ENCODE data around the gene MEIS1. TPM values are rescaled to one million over a fixed set of nuclear protein-coding genes. Genes with fewer than 3 reads are reported as not detected.
"Not testable (repeated sequence)": the region's sequence is repeated elsewhere in the genome, so short reads cannot be mapped to it uniquely, and the experiment has no call there.

MEIS1 gene
- total RNA-seq, 2 experiments from 2014 or later = not detected

- ATAC-seq (no peak), DNase-seq (no peak)
- CTCF ChIA-PET = no interaction called here
- Mint-ChIP-seq H3K4me3 (no peak overlapping the region), H3K27ac (no peak overlapping the region), H3K4me1 (no peaks in the 10 kb centered on the region), H3K9me3 (ENCODE audit: low read depth) (no peaks in the 10 kb centered on the region), H3K27me3 (peaks cover 2% of the 10 kb centered on the region), H3K36me3 (ENCODE audit: low read depth) (no peaks in the 10 kb centered on the region)
- intact Hi-C loops (cut with DNase I, micrococcal nuclease) = no loop called here
- POLR2A ChIA-PET = no interaction called here
These were observed 30.2 kb downstream of the MEIS1 start for GRCh38 chr2:66464930-66465637.

- H3K4me1 Mint-ChIP-seq = no peaks in the 10 kb centered on the region
- intact Hi-C loops (cut with DNase I, micrococcal nuclease) = no loop called here
- ATAC-seq (no peak), DNase-seq (no peak)
- H3K27me3 Mint-ChIP-seq = peaks cover 2% of the 10 kb centered on the region
- H3K9me3 Mint-ChIP-seq (ENCODE audit: low read depth) = no peaks in the 10 kb centered on the region
- H3K36me3 Mint-ChIP-seq (ENCODE audit: low read depth) = no peaks in the 10 kb centered on the region
- CTCF ChIA-PET = no interaction called here
- POLR2A ChIA-PET = no interaction called here
- no peak overlapping the region for H3K27ac Mint-ChIP-seq
- no peak overlapping the region for H3K4me3 Mint-ChIP-seq
These were observed 31.5 kb downstream of the MEIS1 start for GRCh38 chr2:66466433-66466832.

- DNase-seq = no peak
- intact Hi-C loops (cut with DNase I, micrococcal nuclease) = no loop called here
- ChIA-PET POLR2A (no interaction called here), CTCF (no interaction called here)
- H3K36me3 Mint-ChIP-seq (ENCODE audit: low read depth) = no peaks in the 10 kb centered on the region
- no peaks in the 10 kb centered on the region for H3K4me1 Mint-ChIP-seq
- no peak overlapping the region for H3K27ac Mint-ChIP-seq
- peaks cover 2% of the 10 kb centered on the region for H3K27me3 Mint-ChIP-seq
- no peak for ATAC-seq
- H3K9me3 Mint-ChIP-seq (ENCODE audit: low read depth) = no peaks in the 10 kb centered on the region
- no peak overlapping the region for H3K4me3 Mint-ChIP-seq
These were observed 32.8 kb downstream of the MEIS1 start for GRCh38 chr2:66467718-66468117.

- intact Hi-C loops (cut with DNase I, micrococcal nuclease) = no loop called here
- H3K9me3 Mint-ChIP-seq (ENCODE audit: low read depth) = no peaks in the 10 kb centered on the region
- ChIA-PET CTCF (no interaction called here), POLR2A (no interaction called here)
- H3K27me3 Mint-ChIP-seq = peaks cover 2% of the 10 kb centered on the region
- H3K4me1 Mint-ChIP-seq = no peaks in the 10 kb centered on the region
- H3K4me3 Mint-ChIP-seq = no peak overlapping the region
- DNase-seq = no peak
- no peaks in the 10 kb centered on the region for H3K36me3 Mint-ChIP-seq (ENCODE audit: low read depth)
- H3K27ac Mint-ChIP-seq = no peak overlapping the region
- ATAC-seq = no peak
These were observed 34.4 kb downstream of the MEIS1 start for GRCh38 chr2:66469214-66469902.

- POLR2A ChIA-PET = no interaction called here
- intact Hi-C loops (cut with DNase I, micrococcal nuclease) = no loop called here
These were observed 35.3 kb downstream of the MEIS1 start for GRCh38 chr2:66470199-66470598.

GRCh38 chr2:66472225-66472843 is 37.4 kb downstream of the MEIS1 start:
- Mint-ChIP-seq H3K27ac (no peak overlapping the region), H3K36me3 (ENCODE audit: low read depth) (no peaks in the 10 kb centered on the region), H3K4me3 (no peak overlapping the region), H3K27me3 (peaks cover 2% of the 10 kb centered on the region), H3K9me3 (ENCODE audit: low read depth) (no peaks in the 10 kb centered on the region), H3K4me1 (no peaks in the 10 kb centered on the region)
- no peak for DNase-seq
- ChIA-PET CTCF (no interaction called here), POLR2A (no interaction called here)
- no peak for ATAC-seq
- intact Hi-C loops (cut with DNase I, micrococcal nuclease) = no loop called here

More at GRCh38 chr2:66470199-66470598, 35.3 kb downstream of the MEIS1 start:
- H3K9me3 Mint-ChIP-seq (ENCODE audit: low read depth) = no peaks in the 10 kb centered on the region
- no peaks in the 10 kb centered on the region for H3K36me3 Mint-ChIP-seq (ENCODE audit: low read depth)
- ATAC-seq (no peak), DNase-seq (no peak)
- no peak overlapping the region for H3K27ac Mint-ChIP-seq
- CTCF ChIA-PET = no interaction called here
- H3K4me1 Mint-ChIP-seq = no peaks in the 10 kb centered on the region
- H3K27me3 Mint-ChIP-seq = peaks cover 2% of the 10 kb centered on the region
- no peak overlapping the region for H3K4me3 Mint-ChIP-seq

- H3K27ac Mint-ChIP-seq = no peak overlapping the region
- ChIA-PET POLR2A (no interaction called here), CTCF (no interaction called here)
- no peaks in the 10 kb centered on the region for H3K27me3 Mint-ChIP-seq
- H3K9me3 Mint-ChIP-seq (ENCODE audit: low read depth) = no peaks in the 10 kb centered on the region
- no peaks in the 10 kb centered on the region for H3K36me3 Mint-ChIP-seq (ENCODE audit: low read depth)
- ATAC-seq (no peak), DNase-seq (no peak)
- H3K4me1 Mint-ChIP-seq = no peaks in the 10 kb centered on the region
- H3K4me3 Mint-ChIP-seq = no peak overlapping the region
- intact Hi-C loops (cut with DNase I, micrococcal nuclease) = no loop called here
These were observed 42.4 kb downstream of the MEIS1 start for GRCh38 chr2:66477135-66477842.

- no peak overlapping the region for H3K4me3 Mint-ChIP-seq
- H3K9me3 Mint-ChIP-seq (ENCODE audit: low read depth) = no peaks in the 10 kb centered on the region
- no peaks in the 10 kb centered on the region for H3K4me1 Mint-ChIP-seq
- ATAC-seq (no peak), DNase-seq (no peak)
- no peaks in the 10 kb centered on the region for H3K27me3 Mint-ChIP-seq
- intact Hi-C loops (cut with DNase I, micrococcal nuclease) = no loop called here
- ChIA-PET POLR2A (no interaction called here), CTCF (interaction anchor here (0.9 kb wide), 1 partner anchor 22 kb away, joined by 3 read pairs; no protein-coding TSS in a partner anchor)
- H3K36me3 Mint-ChIP-seq (ENCODE audit: low read depth) = no peaks in the 10 kb centered on the region
- no peak overlapping the region for H3K27ac Mint-ChIP-seq
These were observed 43.4 kb downstream of the MEIS1 start for GRCh38 chr2:66478299-66478698.

- CTCF ChIA-PET = interaction anchor here (0.9 kb wide), 1 partner anchor 21 kb away, joined by 3 read pairs; no protein-coding TSS in a partner anchor
- ATAC-seq = no peak
- H3K9me3 Mint-ChIP-seq (ENCODE audit: low read depth) = no peaks in the 10 kb centered on the region
- H3K27ac Mint-ChIP-seq = no peak overlapping the region
- H3K4me1 Mint-ChIP-seq = no peaks in the 10 kb centered on the region
- no peak for DNase-seq
- no peaks in the 10 kb centered on the region for H3K27me3 Mint-ChIP-seq
- H3K4me3 Mint-ChIP-seq = no peak overlapping the region
- POLR2A ChIA-PET = no interaction called here
- no peaks in the 10 kb centered on the region for H3K36me3 Mint-ChIP-seq (ENCODE audit: low read depth)
- intact Hi-C loops (cut with DNase I, micrococcal nuclease) = no loop called here
These were observed 43.9 kb downstream of the MEIS1 start for GRCh38 chr2:66478731-66479316.

GRCh38 chr2:66481100-66481549 is 46.2 kb downstream of the MEIS1 start:
- POLR2A ChIA-PET = no interaction called here
- H3K27me3 Mint-ChIP-seq = peaks cover 2% of the 10 kb centered on the region
- intact Hi-C loops (cut with DNase I, micrococcal nuclease) = no loop called here
- CTCF ChIA-PET = no interaction called here
- no peak overlapping the region for H3K27ac Mint-ChIP-seq
- H3K9me3 Mint-ChIP-seq (ENCODE audit: low read depth) = peaks cover 3% of the 10 kb centered on the region
- no peak for ATAC-seq
- no peak overlapping the region for H3K4me3 Mint-ChIP-seq
- H3K4me1 Mint-ChIP-seq = no peaks in the 10 kb centered on the region
- H3K36me3 Mint-ChIP-seq (ENCODE audit: low read depth) = no peaks in the 10 kb centered on the region
- DNase-seq = no peak

- ATAC-seq; H3K27ac Mint-ChIP-seq; POLR2A ChIA-PET; H3K27me3 Mint-ChIP-seq; DNase-seq; CTCF ChIA-PET; H3K36me3 Mint-ChIP-seq (ENCODE audit: low read depth); intact Hi-C loops (cut with DNase I, micrococcal nuclease); H3K4me3 Mint-ChIP-seq; H3K9me3 Mint-ChIP-seq (ENCODE audit: low read depth); H3K4me1 Mint-ChIP-seq: not testable (repeated sequence)
These were observed 50.3 kb downstream of the MEIS1 start for GRCh38 chr2:66485252-66485651.

Measured in activated CD4-positive, alpha-beta T cell treated with anti-CD3 and anti-CD28 coated beads for 36 hours (primary cell).